GM19467 (cell line): ENCODE data around the gene STIL.
"Not testable (repeated sequence)": the region's sequence is repeated elsewhere in the genome, so short reads cannot be mapped to it uniquely, and the experiment has no call there.

Experiments used
- ATAC-seq: cut with Tn5 transposase; IDR thresholded peaks from one replicate; pipeline ENCODE4 v1.9.1; 2021; ENCODE audit warnings: mild to moderate bottlenecking, moderate library complexity; ENCODE audit not compliant: unreplicated experiment

The STIL gene

GRCh38 chr1:47313915-47314664 lies at the start of gene STIL:
Gene STIL (minus strand): TSS chr1:47314147. CDS start chr1:47310319, 3,828 bp downstream.
- ATAC-seq, result peak; percentile 97

GRCh38 chr1:47362828-47363227 lies 48.9 kb upstream of the STIL start:
- no peak for ATAC-seq

GRCh38 chr1:47361380-47361779 lies 47.4 kb upstream of the STIL start:
- ATAC-seq, result no peak

DNA sequence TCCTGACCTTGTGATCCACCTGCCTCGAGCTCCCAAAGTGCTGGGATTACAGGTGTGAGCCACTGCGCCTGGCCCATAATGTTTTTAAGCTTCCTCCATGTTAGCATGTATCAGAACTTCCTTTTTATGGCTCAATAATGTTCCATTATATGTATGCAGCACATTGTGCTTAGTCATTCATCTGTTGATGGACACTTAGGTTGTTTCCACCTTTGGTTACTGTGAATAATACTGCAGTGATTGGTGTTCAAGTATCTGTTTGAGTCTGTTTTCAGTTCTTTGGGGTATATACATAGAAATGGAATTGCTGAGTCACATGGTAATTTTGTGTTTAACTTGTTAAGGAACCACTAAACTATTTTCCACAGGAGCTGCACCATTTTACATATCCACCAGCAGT lies 37.4 kb upstream of the STIL start:
- ATAC-seq, result no peak

- ATAC-seq, result no peak
These were observed 34.3 kb upstream of the STIL start for GRCh38 chr1:47348246-47348645.

- no peak for ATAC-seq
These were observed 33.8 kb upstream of the STIL start for GRCh38 chr1:47347735-47348134.

GRCh38 chr1:47346979-47347378 lies 33.0 kb upstream of the STIL start:
- not testable (repeated sequence) for ATAC-seq

DNA sequence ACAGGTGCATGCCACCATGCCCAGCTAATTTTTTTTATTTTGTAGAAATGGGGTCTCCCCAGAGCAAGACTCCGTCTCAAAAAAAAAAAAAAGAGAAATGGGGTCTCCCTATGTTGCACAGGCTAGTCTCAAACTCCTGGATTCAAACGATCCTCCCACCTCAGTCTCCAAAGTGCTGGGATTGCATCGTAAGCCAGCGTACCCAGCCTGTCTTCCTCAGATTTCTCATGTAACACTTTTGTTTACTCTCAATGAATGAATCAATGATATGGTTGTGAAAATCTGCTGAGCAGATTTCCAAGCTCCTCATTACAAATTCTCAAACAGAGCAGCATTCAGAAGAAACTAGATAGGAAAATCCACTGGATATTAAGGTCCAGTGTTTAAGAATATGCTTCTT lies 26.3 kb upstream of the STIL start:
- no peak for ATAC-seq

DNA sequence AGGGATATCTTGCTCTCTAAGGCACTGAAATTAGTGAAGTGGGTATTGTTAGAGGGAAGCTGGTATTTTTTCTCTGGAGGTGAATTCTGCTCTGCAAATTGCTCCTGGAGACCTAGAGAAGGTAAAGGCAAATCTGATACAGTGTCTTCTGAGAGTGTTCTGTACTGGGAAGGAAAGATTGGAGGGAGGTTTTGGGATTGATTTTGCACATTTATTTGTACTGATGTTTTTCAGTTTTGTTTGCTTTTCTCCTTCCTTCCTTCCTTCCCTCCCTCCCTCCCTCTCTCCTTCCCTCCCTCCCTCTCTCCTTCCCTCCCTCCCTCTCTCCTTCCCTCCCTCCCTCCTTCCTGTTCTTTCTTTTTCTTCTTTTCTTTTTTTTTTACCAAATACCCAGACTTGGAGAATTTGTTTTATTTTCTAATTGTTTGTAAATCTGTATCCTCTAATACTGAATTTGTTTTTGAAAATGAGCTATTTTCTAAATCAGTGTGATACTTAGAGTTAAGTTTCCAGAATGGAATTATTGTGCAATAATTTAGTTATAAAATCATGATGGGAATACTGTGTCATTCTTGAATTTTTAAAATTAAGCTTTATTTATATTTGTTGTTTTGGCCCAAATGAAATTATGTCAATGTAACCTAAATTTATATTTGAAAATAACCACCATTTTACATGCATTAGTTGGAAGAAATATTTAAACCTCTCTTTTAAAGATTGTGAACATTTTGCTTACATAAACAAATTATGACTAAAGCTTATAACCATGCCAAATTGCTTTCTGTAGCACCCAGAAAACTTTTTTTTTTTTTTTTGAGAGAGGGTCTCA lies 24.5 kb upstream of the STIL start:
- ATAC-seq, result no peak

GRCh38 chr1:47337350-47337749 lies 23.4 kb upstream of the STIL start:
- no peak for ATAC-seq

- ATAC-seq, result no peak
These were observed 21.0 kb upstream of the STIL start for GRCh38 chr1:47334765-47335435.

DNA sequence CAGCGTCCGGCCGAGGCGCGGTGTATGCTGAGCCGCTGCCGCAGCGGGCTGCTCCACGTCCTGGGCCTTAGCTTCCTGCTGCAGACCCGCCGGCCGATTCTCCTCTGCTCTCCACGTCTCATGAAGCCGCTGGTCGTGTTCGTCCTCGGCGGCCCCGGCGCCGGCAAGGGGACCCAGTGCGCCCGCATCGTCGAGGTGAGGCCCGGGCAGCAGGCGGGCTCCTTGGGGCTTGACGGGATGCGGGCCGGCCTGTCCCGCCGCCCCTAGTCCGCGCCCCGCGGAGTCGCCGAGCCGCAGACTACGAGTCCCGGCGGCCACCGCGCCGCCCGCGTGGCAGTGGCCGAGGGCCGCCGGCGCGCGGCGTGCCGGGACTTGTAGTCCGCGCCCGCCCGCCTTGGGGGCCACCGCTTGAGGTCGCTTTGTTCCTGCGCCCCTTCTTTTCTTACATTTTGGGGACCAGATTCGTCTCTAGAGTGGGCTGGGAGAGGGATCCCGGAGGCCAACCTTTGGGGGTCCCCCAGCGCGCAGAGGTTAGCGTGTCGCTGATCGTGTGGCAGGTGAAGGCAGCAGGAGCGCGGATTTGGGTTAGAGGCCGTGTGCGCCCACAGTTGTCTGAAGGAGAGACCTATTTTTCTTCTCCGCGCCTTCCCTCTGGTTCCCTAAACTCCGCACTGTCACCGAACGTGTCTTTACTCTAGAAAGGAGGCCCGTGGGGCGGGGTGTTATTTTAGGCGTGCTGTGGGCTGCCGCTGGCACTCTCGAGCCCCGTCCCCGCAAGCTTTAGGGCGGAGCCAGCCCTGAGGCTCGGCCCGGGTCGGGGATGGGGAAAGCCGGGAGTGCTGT lies 20.2 kb upstream of the STIL start:
- ATAC-seq, result peak; percentile 83

GRCh38 chr1:47333578-47333921 lies 19.6 kb upstream of the STIL start, which contains the start of gene CMPK1:
Gene CMPK1 (plus strand): TSS chr1:47333790. CDS start chr1:47333946, 156 bp downstream.
- ATAC-seq, result peak; percentile 73

- no peak for ATAC-seq
These were observed 19.0 kb upstream of the STIL start for GRCh38 chr1:47332779-47333577.

DNA sequence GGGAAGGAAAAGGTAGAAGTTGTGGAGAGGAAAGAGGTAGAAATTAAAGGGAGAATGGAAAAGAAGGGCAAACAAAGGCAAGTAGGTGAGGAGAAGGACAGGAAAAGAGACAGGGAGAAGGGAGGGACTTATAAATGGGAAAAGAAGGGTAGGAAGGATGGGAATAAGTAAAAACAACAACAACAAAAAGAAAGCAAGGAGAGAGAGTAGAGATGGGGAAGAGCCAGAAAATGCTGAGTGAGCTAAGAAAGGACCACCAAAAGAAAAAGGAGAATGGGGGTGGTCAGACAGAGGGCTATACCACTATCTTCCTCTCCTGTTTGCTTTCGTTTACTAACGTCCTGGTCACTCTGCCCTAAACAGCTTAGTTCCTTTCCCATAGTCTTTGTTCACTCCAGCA lies 17.9 kb upstream of the STIL start:
- no peak for ATAC-seq

DNA sequence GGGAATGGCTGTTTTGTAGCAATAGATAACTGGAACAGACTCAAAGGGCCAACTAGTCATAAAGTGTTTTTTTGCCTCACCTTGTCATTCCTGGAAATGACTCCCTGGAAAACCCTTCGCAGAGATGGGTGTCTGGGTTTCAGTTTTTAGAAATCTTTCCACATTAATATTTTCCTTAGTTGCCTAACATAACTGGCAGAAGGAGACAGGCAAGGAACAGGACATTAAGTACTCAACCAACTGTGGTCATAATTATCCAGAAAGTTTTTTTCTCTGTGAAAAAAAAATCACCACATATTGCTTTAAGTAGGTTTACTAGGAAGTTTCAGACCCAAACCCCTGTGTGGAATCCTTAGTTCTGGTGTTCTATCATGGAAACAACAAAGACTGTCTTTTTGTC lies 16.3 kb upstream of the STIL start:
- ATAC-seq, result no peak

GRCh38 chr1:47328992-47329391 lies 15.0 kb upstream of the STIL start:
- no peak for ATAC-seq

DNA sequence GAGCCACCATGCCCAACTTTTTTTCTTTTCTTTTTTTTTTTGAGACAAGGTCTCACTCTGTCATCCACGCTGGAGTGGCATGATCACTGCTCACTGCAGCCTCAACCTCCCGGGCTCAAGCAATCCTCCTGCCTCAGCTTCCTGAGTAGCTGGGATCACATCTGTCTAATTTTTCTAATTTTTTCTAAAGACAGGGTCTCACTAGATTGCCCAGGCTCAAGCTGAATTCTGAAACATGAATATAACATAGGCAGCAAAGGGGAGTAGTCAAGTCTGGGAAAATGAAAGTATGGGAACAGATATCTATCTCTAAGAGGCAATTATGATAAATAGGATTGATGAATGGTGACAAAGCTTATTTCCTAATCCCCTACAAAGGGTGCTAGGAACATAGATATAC lies 12.3 kb upstream of the STIL start:
- ATAC-seq, result no peak

GRCh38 chr1:47325528-47325927 lies 11.6 kb upstream of the STIL start:
- no peak for ATAC-seq

DNA sequence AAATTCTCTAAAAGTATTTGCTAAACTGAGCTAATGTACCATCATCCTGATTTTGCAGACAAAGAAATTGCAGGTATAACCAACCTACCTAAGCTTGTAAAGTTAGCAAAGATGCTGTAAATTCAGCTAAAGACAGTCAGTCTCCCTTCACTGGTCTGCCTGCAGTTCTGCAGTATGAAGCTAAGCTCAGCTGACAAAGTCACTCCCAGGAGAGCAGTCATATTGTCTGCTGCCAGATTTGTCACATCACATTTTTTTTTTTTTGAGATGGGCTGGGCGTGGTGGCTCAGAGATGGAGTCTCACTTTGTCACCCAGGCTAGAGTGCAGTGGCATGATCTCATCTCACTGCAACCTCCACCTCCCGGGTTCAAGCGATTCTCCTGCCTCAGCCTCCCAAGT lies 10.7 kb upstream of the STIL start:
- ATAC-seq, result no peak
